H1 (cell line): ENCODE measurements around the gene DEGS2. TPM values are rescaled to one million over a fixed set of nuclear protein-coding genes. Genes with fewer than 3 reads are reported as not detected.

Experiments
- CTCF ChIA-PET: fragments of 300-600 bp; sonication (Branson Sonifier 250); formaldehyde crosslinking; loops from one replicate; lab custom pipeline; 2021; ENCODE audit not compliant: partially characterized antibody; lab: Charles Lee
- POLR2A ChIA-PET: fragments of 300-600 bp; sonication (Branson Sonifier 250); formaldehyde crosslinking; loops from one replicate; lab custom pipeline; 2021; ENCODE audit warnings: inconsistent platforms; ENCODE audit not compliant: partially characterized antibody; lab: Charles Lee
- DNase-seq, 2 experiments: peaks; one replicate each; pipeline versions ENCODE4 v3.0.0 to v3.0.0-alpha.2; 2010 to 2022; ENCODE audit warnings: low spot score in 2 of 2, low read depth in 1 of 2, mixed read lengths in 1 of 2
- FAIRE-seq: peaks from 2 replicates; lab custom pipeline; 2011; peaks lifted over from hg19 to GRCh38; lab: Jason Lieb, UNC
- H2AFZ ChIP-seq: 2 replicates; pipeline ENCODE4 v1.8.1; 2012; ENCODE audit warnings: low read length, inconsistent platforms
- H2AK5ac ChIP-seq: 2 replicates; pipeline ENCODE4 v1.6.1; 2013; ENCODE audit warnings: low read depth, low read length
- H2BK120ac ChIP-seq: replicated peaks from 2 replicates; pipeline ENCODE3; 2013; ENCODE audit warnings: low read depth, low read length, inconsistent platforms
- H2BK12ac ChIP-seq: 2 replicates; pipeline ENCODE4 v1.6.1; 2013; ENCODE audit warnings: low read depth, low read length
- H2BK15ac ChIP-seq: 2 replicates; pipeline ENCODE4 v1.6.1; 2013; ENCODE audit warnings: low read length
- H2BK20ac ChIP-seq: 2 replicates; pipeline ENCODE4 v1.6.1; 2013; ENCODE audit warnings: low read length
- H2BK5ac ChIP-seq: 2 replicates; pipeline ENCODE4 v1.6.1; 2013; ENCODE audit warnings: low read depth, low read length
- H3K14ac ChIP-seq: 2 replicates; pipeline ENCODE4 v1.6.1; 2013; ENCODE audit warnings: inconsistent platforms; ENCODE audit not compliant: insufficient read length
- H3K18ac ChIP-seq: 2 replicates; pipeline ENCODE4 v1.6.1; 2013; ENCODE audit warnings: low read length; ENCODE audit errors: extremely low read depth
- H3K23ac ChIP-seq: 2 replicates; pipeline ENCODE4 v1.6.1; 2013; ENCODE audit warnings: inconsistent platforms; ENCODE audit not compliant: insufficient read length
- H3K23me2 ChIP-seq: 2 replicates; pipeline ENCODE4 v1.6.1; 2013; ENCODE audit warnings: low read depth, low read length
- H3K27ac ChIP-seq: 2 replicates; pipeline ENCODE4 v1.6.1; 2011; ENCODE audit warnings: low read depth, low read length, inconsistent platforms
- H3K27me3 ChIP-seq, 4 experiments: replicated peaks in 1 of 4; 1 replicate in 1 of 4; 2 replicates in 3 of 4; pipeline versions ENCODE4 v1.6.1 to v1.8.1; 2011 to 2013; ENCODE audit warnings: low read length in 3 of 4, mild to moderate bottlenecking in 3 of 4, inconsistent platforms in 2 of 4, mixed read lengths in 2 of 4, moderate library complexity in 1 of 4; ENCODE audit not compliant: control insufficient read depth in 3 of 4, insufficient read depth in 3 of 4; ENCODE audit errors: extremely low read depth in 1 of 4
- H3K36me3 ChIP-seq, 4 experiments: 2 replicates each; pipeline versions ENCODE4 v1.6.1 to v1.8.1; 2011 to 2013; ENCODE audit warnings: mild to moderate bottlenecking in 4 of 4, low read length in 3 of 4, moderate library complexity in 2 of 4, control low read depth in 1 of 4, inconsistent platforms in 1 of 4; ENCODE audit not compliant: insufficient read depth in 4 of 4, control insufficient read depth in 2 of 4
- H3K4ac ChIP-seq: replicated peaks from 2 replicates; pipeline ENCODE3; 2013; ENCODE audit warnings: low read length, low read depth, mixed read lengths, inconsistent platforms; ENCODE audit not compliant: insufficient read length
- H3K4me1 ChIP-seq, 4 experiments: replicated peaks in 1 of 4; 1 replicate in 1 of 4; 2 replicates in 3 of 4; pipeline versions ENCODE4 v1.6.1 to v1.8.1; 2011 to 2013; ENCODE audit warnings: low read length in 3 of 4, inconsistent platforms in 2 of 4, mixed read lengths in 1 of 4; ENCODE audit not compliant: insufficient read depth in 4 of 4, control insufficient read depth in 3 of 4
- H3K4me2 ChIP-seq, 2 experiments: 2 replicates each; pipeline versions ENCODE4 v1.6.1 to v1.8.1; 2011 to 2013; ENCODE audit warnings: low read depth in 2 of 2, low read length in 2 of 2, control low read depth in 1 of 2, inconsistent platforms in 1 of 2, mild to moderate bottlenecking in 1 of 2; ENCODE audit not compliant: insufficient read depth in 1 of 2
- H3K4me3 ChIP-seq, 4 experiments: fragments of 200-600, 300-600 bp in 1 of 4; sonication (generic), shearing (Covaris generic), sonication (Bioruptor Twin) in 1 of 4; 2 replicates each; pipeline versions ENCODE4 v1.5.1 to v1.8.1; 2011 to 2016; ENCODE audit warnings: low read length in 4 of 4, low read depth in 3 of 4, control low read depth in 2 of 4, inconsistent platforms in 2 of 4, mild to moderate bottlenecking in 2 of 4, mixed read lengths in 1 of 4, moderate library complexity in 1 of 4; ENCODE audit not compliant: insufficient read depth in 2 of 4; ENCODE audit errors: extremely low read depth in 1 of 4
- H3K56ac ChIP-seq: replicated peaks from 2 replicates; pipeline ENCODE3; 2013; ENCODE audit warnings: low read depth, mild to moderate bottlenecking, mixed read lengths, low read length, inconsistent platforms; ENCODE audit not compliant: insufficient read length
- H3K79me1 ChIP-seq: 2 replicates; pipeline ENCODE4 v1.6.1; 2013; ENCODE audit warnings: low read depth, low read length, control low read depth
- H3K79me2 ChIP-seq, 2 experiments: 2 replicates each; pipeline versions ENCODE4 v1.6.1 to v1.8.1; 2012 to 2013; ENCODE audit warnings: low read length in 2 of 2, mild to moderate bottlenecking in 2 of 2, inconsistent platforms in 1 of 2; ENCODE audit not compliant: insufficient read depth in 2 of 2, control insufficient read depth in 1 of 2
- H3K9ac ChIP-seq, 4 experiments: replicated peaks in 1 of 4; 1 replicate in 1 of 4; 2 replicates in 3 of 4; pipeline versions ENCODE4 v1.6.1 to v1.8.1; 2011 to 2013; ENCODE audit warnings: low read depth in 3 of 4, low read length in 3 of 4, control low read depth in 2 of 4, mild to moderate bottlenecking in 2 of 4, moderate library complexity in 2 of 4, inconsistent platforms in 1 of 4; ENCODE audit errors: extremely low read depth in 1 of 4
- H3K9me3 ChIP-seq, 2 experiments: 2 replicates each; pipeline versions ENCODE4 v1.6.1 to v1.8.1; 2012 to 2013; ENCODE audit warnings: mild to moderate bottlenecking in 2 of 2, moderate library complexity in 2 of 2, control low read depth in 1 of 2, inconsistent platforms in 1 of 2, low read depth in 1 of 2, low read length in 1 of 2, mixed read lengths in 1 of 2; ENCODE audit not compliant: insufficient read depth in 2 of 2
- H4K20me1 ChIP-seq, 2 experiments: replicated peaks in 1 of 2; 2 replicates each; pipeline versions ENCODE3 to v1.8.1; 2011 to 2013; ENCODE audit warnings: inconsistent platforms in 2 of 2, low read length in 2 of 2, mild to moderate bottlenecking in 1 of 2; ENCODE audit not compliant: insufficient read depth in 2 of 2, control insufficient read depth in 1 of 2
- H4K5ac ChIP-seq: 2 replicates; pipeline ENCODE4 v1.6.1; 2013; ENCODE audit warnings: low read length, low read depth, mixed read lengths, inconsistent platforms; ENCODE audit not compliant: insufficient read length
- H4K8ac ChIP-seq: 2 replicates; pipeline ENCODE4 v1.8.0; 2013; ENCODE audit warnings: mild to moderate bottlenecking, moderate library complexity, low read length, inconsistent platforms; ENCODE audit not compliant: insufficient read depth; ENCODE audit errors: extremely low read depth
- H4K91ac ChIP-seq: replicated peaks from 2 replicates; pipeline ENCODE3; 2013; ENCODE audit warnings: low read length, mixed read lengths, inconsistent platforms; ENCODE audit not compliant: insufficient read length
- ASH2L ChIP-seq: fragments of 200-600, 300-600 bp; sonication (generic); IDR thresholded peaks from one replicate; pipeline ENCODE4 v1.7.1; 2017; ENCODE audit warnings: low read length
- BRCA1 ChIP-seq: IDR thresholded peaks from 2 replicates; pipeline ENCODE4 v1.6.1; 2012; ENCODE audit warnings: low read depth, low read length, improper control_type of control experiment
- CHD2 ChIP-seq: IDR thresholded peaks from 2 replicates; pipeline ENCODE4 v1.6.1; 2012; ENCODE audit warnings: low read length, improper control_type of control experiment
- CREB1 ChIP-seq: IDR thresholded peaks from 2 replicates; pipeline ENCODE4 v1.6.1; 2012; ENCODE audit warnings: inconsistent platforms
- JUND ChIP-seq: IDR thresholded peaks from 2 replicates; pipeline ENCODE4 v1.6.1; 2011; ENCODE audit warnings: mild to moderate bottlenecking, improper control_type of control experiment, low read length
- KDM1A ChIP-seq: fragments of 200-600, 300-600 bp; sonication (generic); IDR thresholded peaks from 2 replicates; pipeline ENCODE4 v1.7.1; 2016; ENCODE audit warnings: mild to moderate bottlenecking, low read length, borderline replicate concordance
- KDM4A ChIP-seq: IDR thresholded peaks from one replicate; pipeline ENCODE4 v1.7.1; 2012; ENCODE audit warnings: low read depth, mild to moderate bottlenecking, moderate library complexity, low read length, inconsistent platforms; ENCODE audit not compliant: severe bottlenecking
- POLR2AphosphoS5 ChIP-seq: IDR thresholded peaks from 2 replicates; pipeline ENCODE4 v1.6.1; 2011; ENCODE audit warnings: low read depth, low read length
- SUZ12 ChIP-seq: fragments of 200-600 bp; sonication (generic); IDR thresholded peaks from 2 replicates; pipeline ENCODE4 v1.6.1; 2012; ENCODE audit warnings: mild to moderate bottlenecking, inconsistent platforms, low read length, moderate library complexity, mixed read lengths
- TAF1 ChIP-seq: IDR thresholded peaks from 2 replicates; pipeline ENCODE4 v1.6.1; 2011; ENCODE audit warnings: mild to moderate bottlenecking, low read depth, low read length
- TCF12 ChIP-seq: IDR thresholded peaks from 2 replicates; pipeline ENCODE4 v1.6.1; 2011; ENCODE audit warnings: low read depth, mild to moderate bottlenecking, low read length
- WGBS, 2 experiments: shearing (Covaris generic) in 1 of 2; methylation state at CpG; one replicate each; pipeline versions ENCODE4 v1.1.6 to v1.1.7; 2013 to 2015; ENCODE audit warnings: low lambda C conversion rate in 2 of 2, mixed read lengths in 2 of 2, inconsistent platforms in 1 of 2, low coverage in 1 of 2, missing lambda C conversion rate in 1 of 2; ENCODE audit not compliant: insufficient replicate concordance in 2 of 2, insufficient coverage in 1 of 2, insufficient read length in 1 of 2; ENCODE audit errors: extremely low coverage in 1 of 2, missing lambda C conversion rate in 1 of 2; 5-methylcytosine and 5-hydroxymethylcytosine counted together
- polyA plus RNA-seq, 7 experiments: library from polyadenylated mRNA; depleted of rRNA in 3 of 7; stranded (reverse) in 5 of 7; unstranded in 2 of 7; fragments of >200 nt in 5 of 7; fragments of 200-250 nt in 2 of 7; gene quantifications; 1 replicate in 5 of 7; 2 replicates in 1 of 7; 4 replicates in 1 of 7; pipeline versions ENCODE4 v1.2.1 to v1.2.3, GENCODE V29; 2011 to 2013; ENCODE audit warnings: missing spikeins in 2 of 7, mixed read lengths in 2 of 7
- total RNA-seq: library from RNA; stranded (reverse); fragmentation: NEBNext Ultra II Directional; extraction: Animal tissue kit (Norgen Biotek cat#: 25700); gene quantifications from 2 replicates; pipeline ENCODE4 v1.2.1, GENCODE V29; 2021
- TF ChIP-seq, protein P1 (sequence below): IDR thresholded peaks from 2 replicates; pipeline ENCODE4 v1.6.1; 2012; ENCODE audit warnings: inconsistent platforms

Gene DEGS2
- total and polyA plus RNA-seq, 2 of the 8 experiments (the other 6 are each of a cell fraction or from before 2014, with no cell fraction given): 0.61 to 0.82 TPM

DNA sequence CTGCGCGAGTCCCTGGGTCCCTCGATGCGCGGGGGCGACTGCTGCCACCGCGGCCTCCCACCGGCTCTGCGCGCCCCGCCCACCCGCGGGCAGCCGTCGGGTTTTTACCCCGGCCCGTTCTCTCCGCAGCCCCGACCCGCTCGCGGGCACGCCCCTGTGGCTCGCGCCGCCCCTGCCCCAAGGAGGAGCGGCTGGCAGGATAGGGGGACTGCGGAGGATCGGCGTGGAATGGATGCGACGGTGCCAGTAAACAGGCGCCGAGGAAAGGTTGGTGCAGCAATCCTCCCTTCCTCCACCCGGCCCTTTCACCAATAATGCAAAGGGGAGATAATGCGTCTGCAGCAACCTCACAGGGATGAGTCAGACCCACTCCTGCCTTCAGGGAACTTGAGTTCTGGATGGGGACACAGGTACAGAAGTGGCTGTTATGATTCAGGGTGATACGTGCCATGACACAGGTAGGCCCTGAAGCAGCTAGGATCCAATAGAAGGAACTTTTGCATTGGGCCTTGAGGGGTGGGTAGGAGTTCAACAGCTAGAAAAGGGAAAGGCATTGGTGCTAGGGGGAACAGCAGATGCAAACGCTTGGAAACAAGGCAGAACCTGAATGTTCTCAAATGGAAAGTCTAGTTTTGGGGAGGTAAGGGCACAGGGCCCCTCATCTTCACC, 554 bp upstream of the DEGS2 start:
- no peaks in the 10 kb centered on the region; a peak in 1 of 8 replicates for H3K36me3 ChIP-seq
- H3K79me1 ChIP-seq: no peaks in the 10 kb centered on the region
- ChIA-PET POLR2A (no interaction called here), CTCF (interaction anchor here (1.0 to 19.5 kb wide), 6 partner anchors 14 to 81 kb away, joined by 3 to 307 read pairs (median 6); no protein-coding TSS in a partner anchor)
- H4K91ac ChIP-seq: no peak overlapping the region
- H3K4me1 ChIP-seq: peaks cover 0 to 7% (median 2%) of the 10 kb centered on the region in 4 experiments; a peak in 5 of 7 replicates
- no peak overlapping the region for H2AK5ac ChIP-seq
- no peak overlapping the region for H3K56ac ChIP-seq
- H3K23ac ChIP-seq: no peak overlapping the region
- no peak overlapping the region; a peak in 1 of 7 replicates for H3K9ac ChIP-seq
- no peak for TF ChIP-seq TCF12
- peak; percentile 35; the same call in 1 of the 2 replicates for TF ChIP-seq KDM1A
- TF ChIP-seq BRCA1: 0 out of 2 replicates have a peak, but pooled peaks have one; percentile 9
- TF ChIP-seq POLR2AphosphoS5: no peak
- peak; percentile 15; the same call in 1 of the 2 replicates for TF ChIP-seq JUND
- 0 out of 2 replicates have a peak, but pooled peaks have one; percentile 2 for TF ChIP-seq SUZ12
- TF ChIP-seq, protein P1, sequence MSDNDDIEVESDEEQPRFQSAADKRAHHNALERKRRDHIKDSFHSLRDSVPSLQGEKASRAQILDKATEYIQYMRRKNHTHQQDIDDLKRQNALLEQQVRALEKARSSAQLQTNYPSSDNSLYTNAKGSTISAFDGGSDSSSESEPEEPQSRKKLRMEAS: 0 out of 2 replicates have a peak, but pooled peaks have one; percentile 1
- TF ChIP-seq KDM4A: peak; percentile 2
- peak; percentile 90 for TF ChIP-seq CREB1
- 0 out of 2 replicates have a peak, but pooled peaks have one; percentile 6 for TF ChIP-seq TAF1
- peak; percentile 70 for TF ChIP-seq ASH2L
- no peak for TF ChIP-seq CHD2
- 12% methylated on average over 18 of the region's 39 CpGs; no CpG with 5 or more reads in 1 of the 2 experiments for WGBS, 2 experiments
- H3K27me3 ChIP-seq: peaks cover 17 to 48% (median 44%) of the 10 kb centered on the region in 4 experiments
- H3K23me2 ChIP-seq: peaks cover 4% of the 10 kb centered on the region; the same call in 1 of the 2 replicates
- no peaks in the 10 kb centered on the region for H3K9me3 ChIP-seq
- H3K79me2 ChIP-seq: no peaks in the 10 kb centered on the region
- H2BK20ac ChIP-seq: no peak overlapping the region
- no peak overlapping the region for H2BK12ac ChIP-seq
- H4K8ac ChIP-seq: peak overlapping the region; percentile 45; the same call in 1 of the 2 replicates
- peak overlapping the region; percentile 31 to 69 (median 43) for H3K4me3 ChIP-seq
- no peak overlapping the region for H2BK15ac ChIP-seq
- no peak overlapping the region for H2BK5ac ChIP-seq
- H3K18ac ChIP-seq: no peak overlapping the region
- H4K20me1 ChIP-seq: peaks cover 0 to 11% of the 10 kb centered on the region in 2 experiments
- H3K4me2 ChIP-seq: peak overlapping the region; percentile 53 to 66
- H4K5ac ChIP-seq: no peak overlapping the region
- H3K27ac ChIP-seq: no peak overlapping the region
- DNase-seq: no peak
- no peak overlapping the region for H2BK120ac ChIP-seq
- H3K14ac ChIP-seq: no peak overlapping the region
- H2AFZ ChIP-seq: peak overlapping the region; percentile 43; the same call in 1 of the 2 replicates
- FAIRE-seq: no peak
- H3K4ac ChIP-seq: no peak overlapping the region
